GM12864 (cell line): ENCODE data around the gene PDZRN3.
"Not testable (repeated sequence)": the region's sequence is repeated elsewhere in the genome, so short reads cannot be mapped to it uniquely, and the experiment has no call there.

Experiments used
- DNase-seq: peaks from one replicate; pipeline ENCODE4 v3.0.0-alpha.2; 2011; ENCODE audit warnings: low read depth
- H3K4me3 ChIP-seq: 2 replicates; pipeline ENCODE4 v1.5.1; 2011; ENCODE audit warnings: mild to moderate bottlenecking, low read depth, low read length, control low read depth
- CTCF ChIP-seq: IDR thresholded peaks from 2 replicates; pipeline ENCODE4 v1.5.1; 2011; ENCODE audit warnings: low read depth, mild to moderate bottlenecking, moderate library complexity, low read length, control low read depth, inconsistent platforms; ENCODE audit errors: missing control alignments

PDZRN3 gene

GRCh38 chr3:73575519-73575918 lies 49.2 kb downstream of the PDZRN3 start:
- no peak for DNase-seq
- no peak for TF ChIP-seq CTCF
- no peak overlapping the region for H3K4me3 ChIP-seq

- DNase-seq = no peak
- no peak overlapping the region for H3K4me3 ChIP-seq
- TF ChIP-seq CTCF = no peak
Observed at GRCh38 chr3:73573204-73573603, 51.5 kb downstream of the PDZRN3 start.

GRCh38 chr3:73572368-73572767 lies 52.4 kb downstream of the PDZRN3 start:
- no peak for TF ChIP-seq CTCF
- H3K4me3 ChIP-seq = no peak overlapping the region

GRCh38 chr3:73571238-73571794 lies 53.4 kb downstream of the PDZRN3 start:
- no peak for DNase-seq
- no peak for TF ChIP-seq CTCF
- no peak overlapping the region for H3K4me3 ChIP-seq

More at GRCh38 chr3:73572368-73572767, 52.4 kb downstream of the PDZRN3 start:
- DNase-seq = no peak

GRCh38 chr3:73569246-73569760 lies 55.4 kb downstream of the PDZRN3 start:
- no peak for TF ChIP-seq CTCF
- no peak overlapping the region for H3K4me3 ChIP-seq
- no peak for DNase-seq

GRCh38 chr3:73568371-73568862 lies 56.3 kb downstream of the PDZRN3 start:
- H3K4me3 ChIP-seq = no peak overlapping the region
- TF ChIP-seq CTCF = no peak
- DNase-seq = no peak

- not testable (repeated sequence) for DNase-seq, H3K4me3 ChIP-seq
Observed at GRCh38 chr3:73565374-73565773, 59.4 kb downstream of the PDZRN3 start.
